HG03521 (cell line): ENCODE measurements around the gene KCNH1.

Experiments used
- ATAC-seq: cut with Tn5 transposase; IDR thresholded peaks from one replicate; pipeline ENCODE4 v1.9.1; 2021; ENCODE audit warnings: mild to moderate bottlenecking, moderate library complexity; ENCODE audit not compliant: unreplicated experiment

The KCNH1 gene

DNA sequence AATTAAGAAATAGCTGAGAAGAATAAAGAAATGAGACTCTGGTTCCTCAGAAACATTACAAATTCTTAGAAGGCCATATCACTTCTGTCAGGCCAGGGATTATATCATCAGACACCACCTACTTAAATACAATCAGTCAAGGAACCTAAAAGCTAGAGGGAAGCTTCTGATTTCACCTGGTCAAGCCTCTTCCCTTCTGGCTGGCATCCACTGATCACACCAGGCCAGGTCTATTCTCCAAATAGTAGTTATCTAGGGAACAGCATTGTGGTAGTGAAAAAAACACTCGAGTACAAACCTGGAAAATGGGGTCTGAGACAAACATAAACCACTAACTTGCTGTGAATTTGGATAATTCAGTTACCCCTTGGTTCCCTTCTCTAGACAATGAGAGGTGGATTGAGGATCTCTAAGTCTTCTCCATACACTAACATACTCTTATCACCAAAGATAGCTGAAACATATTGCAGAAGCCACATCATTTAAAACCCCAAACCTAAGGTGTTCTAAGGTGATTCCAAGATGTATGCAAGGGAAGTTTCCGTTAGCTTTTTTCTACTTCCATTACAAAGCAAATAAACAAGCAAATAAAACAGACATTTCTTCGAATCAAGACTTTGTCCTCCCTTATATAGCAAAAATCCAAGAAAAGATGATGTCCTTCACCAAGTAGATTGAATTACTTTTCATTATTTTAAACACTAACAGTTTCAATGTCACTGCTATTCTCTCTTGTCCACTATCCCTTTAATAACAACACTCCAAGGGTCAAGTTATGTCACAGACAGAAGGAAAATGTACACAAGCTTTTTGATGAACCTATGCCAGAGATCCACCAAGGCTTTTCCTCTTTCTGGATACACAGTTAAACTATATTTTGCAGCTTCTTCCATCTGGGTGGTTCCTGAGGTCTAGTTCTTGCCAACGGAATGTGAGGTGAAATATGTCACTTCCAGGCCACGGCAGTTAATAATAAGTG lies 212.9 kb downstream of the KCNH1 start:
- no peak for ATAC-seq

- ATAC-seq = no peak
These were observed 213.7 kb downstream of the KCNH1 start for GRCh38 chr1:210920258-210920657.

DNA sequence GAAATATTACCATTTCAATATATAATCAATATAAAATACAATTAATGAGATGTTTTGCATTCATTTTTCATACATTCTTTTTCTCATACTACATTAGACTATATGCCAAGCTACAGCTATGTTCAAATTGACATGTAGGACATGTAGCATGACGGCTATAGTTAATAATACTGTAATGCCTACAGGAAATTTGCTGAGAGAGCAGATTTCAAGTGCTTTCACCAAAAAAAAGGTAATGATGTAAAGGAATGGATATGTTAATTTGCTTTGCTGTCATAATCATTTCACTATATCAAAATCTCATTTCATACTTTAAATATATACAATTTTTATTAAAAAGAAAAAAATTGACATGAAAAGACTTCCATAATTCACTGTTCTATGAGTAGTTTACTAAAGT lies 215.1 kb downstream of the KCNH1 start:
- no peak for ATAC-seq

DNA sequence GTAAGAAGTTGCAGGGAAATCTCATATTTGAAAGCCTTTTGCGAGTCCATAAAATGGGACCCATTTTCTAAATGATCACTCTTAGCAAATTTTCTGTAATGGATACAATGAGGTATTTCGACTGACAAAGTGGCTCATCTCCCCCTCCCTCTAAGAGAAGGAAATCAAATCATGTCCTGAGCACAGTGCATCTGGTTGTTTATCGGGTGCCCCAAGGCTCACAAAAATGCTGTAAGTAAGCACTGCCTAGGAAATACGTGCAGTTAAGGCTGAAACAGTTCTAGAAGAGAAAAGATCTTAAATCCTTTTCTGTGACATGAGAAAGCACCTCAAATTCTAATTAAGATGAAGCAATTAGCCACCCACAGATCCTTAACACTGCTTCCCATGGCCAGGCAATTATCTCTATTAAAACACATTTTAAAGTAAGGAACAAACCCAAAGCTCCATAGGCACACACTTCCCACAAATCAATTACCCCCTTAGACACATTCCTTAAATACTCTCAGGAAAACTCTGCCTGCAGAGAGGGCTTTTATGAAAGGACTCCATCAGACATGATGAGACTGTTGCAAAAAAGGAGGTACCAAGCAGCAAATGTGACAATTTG lies 216.3 kb downstream of the KCNH1 start:
- no peak for ATAC-seq

DNA sequence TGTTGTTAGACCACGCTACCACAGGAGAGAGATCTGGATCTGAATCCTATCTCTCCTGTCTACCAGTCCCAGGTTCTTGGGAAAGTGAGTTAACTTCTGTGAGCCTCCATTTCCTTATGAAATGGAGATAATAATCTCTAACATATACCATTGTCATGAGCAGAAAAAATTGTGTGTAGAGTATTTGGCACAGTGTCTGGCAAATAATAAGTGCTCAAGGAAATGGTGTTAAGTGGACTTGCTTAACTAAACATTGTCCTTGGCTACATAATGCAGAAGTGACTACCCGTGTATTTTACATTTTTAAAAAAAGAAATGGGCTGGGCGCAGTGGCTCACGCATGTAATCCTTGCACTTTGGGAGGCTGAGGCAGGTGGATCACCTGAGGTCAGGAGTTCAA lies 217.4 kb downstream of the KCNH1 start:
- ATAC-seq = no peak

- ATAC-seq = no peak
These were observed 217.9 kb downstream of the KCNH1 start for GRCh38 chr1:210915890-210916507.

GRCh38 chr1:210912752-210913151 lies 221.2 kb downstream of the KCNH1 start:
- ATAC-seq = no peak

- no peak for ATAC-seq
These were observed 223.8 kb downstream of the KCNH1 start for GRCh38 chr1:210910020-210910575.

- ATAC-seq = no peak
These were observed 225.2 kb downstream of the KCNH1 start for GRCh38 chr1:210908791-210909190.

GRCh38 chr1:210908257-210908656 lies 225.7 kb downstream of the KCNH1 start:
- ATAC-seq = no peak

GRCh38 chr1:210907251-210907805 lies 226.6 kb downstream of the KCNH1 start:
- ATAC-seq = no peak

DNA sequence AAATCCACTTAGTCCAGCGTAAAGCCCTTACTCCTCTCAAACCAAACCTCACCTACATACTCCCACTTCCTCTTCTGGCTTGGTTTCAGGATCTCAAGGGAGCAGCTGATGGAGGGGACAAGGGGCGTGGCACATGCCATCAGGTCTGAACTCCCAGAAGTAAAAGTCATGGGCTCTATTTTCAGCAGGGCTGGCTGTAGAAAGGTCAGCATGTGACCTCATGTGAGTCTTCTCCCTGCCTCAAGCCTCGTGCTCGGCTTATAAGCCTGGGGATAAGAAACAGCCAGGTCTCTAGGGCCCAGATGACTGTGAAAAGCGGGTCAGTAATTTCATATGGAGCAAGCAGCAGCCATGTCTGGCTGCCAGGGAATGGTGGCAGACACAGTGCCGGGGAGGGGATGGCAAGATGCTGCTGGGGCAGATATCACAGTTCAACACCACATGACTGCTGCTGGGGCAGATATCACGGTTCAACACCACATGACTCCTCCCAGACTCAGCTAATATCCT lies 227.9 kb downstream of the KCNH1 start:
- no peak for ATAC-seq

GRCh38 chr1:210905365-210905904 lies 228.5 kb downstream of the KCNH1 start:
- no peak for ATAC-seq

- no peak for ATAC-seq
These were observed 231.8 kb downstream of the KCNH1 start for GRCh38 chr1:210901981-210902770.

- no peak for ATAC-seq
These were observed 233.1 kb downstream of the KCNH1 start for GRCh38 chr1:210900820-210901219.

GRCh38 chr1:210900079-210900478 lies 233.9 kb downstream of the KCNH1 start:
- no peak for ATAC-seq

DNA sequence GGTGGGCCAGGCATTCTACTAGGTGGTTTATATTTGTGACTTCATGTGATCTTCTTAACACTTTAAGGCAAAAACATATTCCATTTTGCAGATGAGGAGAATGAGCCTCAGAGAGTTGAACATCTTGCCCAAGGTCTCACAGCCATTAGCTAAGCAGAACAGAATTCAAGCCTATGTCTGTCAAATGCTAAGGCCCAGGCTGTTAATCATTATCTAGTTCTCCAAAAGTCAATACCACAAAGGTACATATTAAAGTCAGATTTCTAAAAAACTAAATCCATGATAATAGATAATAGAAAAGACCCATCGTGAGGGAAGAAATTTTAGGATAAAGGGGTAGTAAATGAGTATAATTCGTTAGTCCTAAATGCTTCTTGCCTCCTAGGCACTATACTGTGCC lies 234.3 kb downstream of the KCNH1 start:
- ATAC-seq = no peak

DNA sequence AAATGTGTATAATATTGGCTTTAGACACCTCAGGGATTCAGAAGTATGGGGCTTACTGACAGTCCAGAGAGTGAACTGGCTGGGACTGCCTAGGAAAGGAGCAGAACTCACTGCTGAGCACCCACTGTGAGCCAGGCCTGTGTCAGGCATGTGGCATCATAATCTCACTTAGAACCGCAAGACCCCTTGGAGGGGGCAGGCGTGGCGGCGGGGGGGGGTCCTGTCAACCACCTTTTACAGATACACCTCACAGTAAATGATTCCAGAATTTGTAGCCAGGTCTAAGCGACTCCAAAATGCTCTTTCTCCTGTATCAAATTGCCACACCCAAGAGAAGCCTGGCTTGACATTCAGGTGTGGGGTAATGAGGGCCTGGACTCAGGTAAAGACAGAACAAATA lies 235.5 kb downstream of the KCNH1 start:
- no peak for ATAC-seq

- ATAC-seq = no peak
These were observed 250.1 kb downstream of the KCNH1 start for GRCh38 chr1:210883821-210884220.
